ENCODE results near the gene C1QL1.

C1QL1 gene

GRCh38 chr17:44917456-44917855 is 50.6 kb downstream of the C1QL1 start:
- TF ChIP-seq TAF1 (IDR thresholded peaks at IDR 0.05; ENCODE audit: borderline replicate concordance, insufficient read depth, low read length) (no peak), POLR2AphosphoS5 (IDR thresholded peaks at IDR 0.05; ENCODE audit: low read depth, low read length) (no peak)

- TF ChIP-seq POLR2AphosphoS5 (IDR thresholded peaks at IDR 0.05; ENCODE audit: low read depth, low read length) (no peak), REST (IDR thresholded peaks at IDR 0.05; ENCODE audit: insufficient read depth in 1 of 2, low read depth in 2 of 2, low read length in 2 of 2) (no peak), TAF1 (IDR thresholded peaks at IDR 0.05; ENCODE audit: borderline replicate concordance, insufficient read depth, low read length) (no peak), FOXP2 (optimal IDR thresholded peaks at IDR 0.05; ENCODE audit: borderline replicate concordance, extremely low read depth, extremely low read length, insufficient read depth) (no peak), SIN3A (IDR thresholded peaks at IDR 0.05; ENCODE audit: borderline replicate concordance, insufficient read depth, low read length) (no peak)
Measured at GRCh38 chr17:44916781-44917241, 51.3 kb downstream of the C1QL1 start.

- TF ChIP-seq POLR2AphosphoS5 (IDR thresholded peaks at IDR 0.05; ENCODE audit: low read depth, low read length) (no peak), TAF1 (IDR thresholded peaks at IDR 0.05; ENCODE audit: borderline replicate concordance, insufficient read depth, low read length) (no peak), REST (IDR thresholded peaks at IDR 0.05; ENCODE audit: insufficient read depth in 1 of 2, low read depth in 2 of 2, low read length in 2 of 2) (no peak), FOXP2 (optimal IDR thresholded peaks at IDR 0.05; ENCODE audit: borderline replicate concordance, extremely low read depth, extremely low read length, insufficient read depth) (no peak), SIN3A (IDR thresholded peaks at IDR 0.05; ENCODE audit: borderline replicate concordance, insufficient read depth, low read length) (no peak)
Measured at GRCh38 chr17:44915862-44916780, 52.0 kb downstream of the C1QL1 start.

GRCh38 chr17:44915321-44915726 is 52.8 kb downstream of the C1QL1 start, which contains the start of gene GFAP:
Gene GFAP (minus strand): TSS chr17:44915500. CDS start chr17:44915486, 14 bp downstream.
- TF ChIP-seq REST (IDR thresholded peaks at IDR 0.05; ENCODE audit: insufficient read depth in 1 of 2, low read depth in 2 of 2, low read length in 2 of 2) (no peak), FOXP2 (optimal IDR thresholded peaks at IDR 0.05; ENCODE audit: borderline replicate concordance, extremely low read depth, extremely low read length, insufficient read depth) (no peak), TAF1 (IDR thresholded peaks at IDR 0.05; ENCODE audit: borderline replicate concordance, insufficient read depth, low read length) (no peak), POLR2AphosphoS5 (IDR thresholded peaks at IDR 0.05; ENCODE audit: low read depth, low read length) (no peak), SIN3A (IDR thresholded peaks at IDR 0.05; ENCODE audit: borderline replicate concordance, insufficient read depth, low read length) (no peak)

GRCh38 chr17:44914698-44915271 is 53.3 kb downstream of the C1QL1 start:
- TF ChIP-seq REST (IDR thresholded peaks at IDR 0.05; ENCODE audit: insufficient read depth in 1 of 2, low read depth in 2 of 2, low read length in 2 of 2) (no peak), TAF1 (IDR thresholded peaks at IDR 0.05; ENCODE audit: borderline replicate concordance, insufficient read depth, low read length) (no peak), FOXP2 (optimal IDR thresholded peaks at IDR 0.05; ENCODE audit: borderline replicate concordance, extremely low read depth, extremely low read length, insufficient read depth) (no peak), SIN3A (IDR thresholded peaks at IDR 0.05; ENCODE audit: borderline replicate concordance, insufficient read depth, low read length) (no peak), POLR2AphosphoS5 (IDR thresholded peaks at IDR 0.05; ENCODE audit: low read depth, low read length) (no peak)

Data from PFSK-1 (cell line).